Upper lobe of left lung (tissue), 4 donors: ENCODE measurements around the gene WT1.

Experiments used
- CTCF ChIP-seq, 6 experiments: fragments of 450-650 bp in 4 of 6; fragments of 200-600 bp in 2 of 6; sonication (generic) in 2 of 6; IDR thresholded peaks; one replicate each; pipeline ENCODE4 v1.5.1; 2016 to 2019; ENCODE audit warnings: antibody characterized with exemption in 6 of 6
- EP300 ChIP-seq, 4 donors: sonication (generic); formaldehyde crosslinking; IDR thresholded peaks; one replicate each; pipeline ENCODE4 v1.5.1; 2017; ENCODE audit warnings: antibody characterized with exemption in 4 of 4, control low read depth in 2 of 4
- POLR2A ChIP-seq, 4 donors: fragments of 450-650 bp; IDR thresholded peaks; one replicate each; pipeline ENCODE4 v1.5.1; 2016 to 2017; ENCODE audit warnings: antibody characterized with exemption in 4 of 4, mild to moderate bottlenecking in 2 of 4

- TF ChIP-seq CTCF (IDR thresholded peaks at IDR 0.05) (no peak), POLR2A (IDR thresholded peaks at IDR 0.05) (no peak), EP300 (IDR thresholded peaks at IDR 0.05) (no peak)
These were observed 35.1 kb downstream of the WT1 start for GRCh38 chr11:32400196-32400595.
